ENCODE results near the gene R3HDM1. TPM values are rescaled to one million over a fixed set of nuclear protein-coding genes. Genes with fewer than 3 reads are reported as not detected.

Gene R3HDM1
- total RNA-seq, 4 donors from 2014 or later: 11.1 to 17.5 (median 15.7) TPM

DNA sequence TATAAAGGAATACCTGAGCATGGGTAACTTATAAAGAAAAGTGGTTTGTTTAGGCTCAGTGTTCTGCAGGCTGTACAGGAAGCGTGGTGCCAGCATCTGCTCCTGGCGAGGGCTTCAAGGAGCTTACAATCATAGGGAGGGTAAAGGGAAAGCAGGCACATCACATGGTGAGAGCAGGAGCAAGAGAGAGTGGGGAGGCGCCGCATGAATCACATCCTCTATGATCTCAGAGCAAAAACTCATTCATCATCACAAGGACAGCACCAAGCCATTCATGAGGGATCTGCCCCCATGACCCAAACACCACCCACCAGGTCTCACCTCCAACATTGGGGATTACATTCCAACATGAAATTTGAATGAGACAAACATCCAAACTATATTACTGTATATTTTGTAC, 32.5 kb downstream of the R3HDM1 start:
- no peak for ATAC-seq (ENCODE audit: low FRiP score)
- TF ChIP-seq, protein P1, sequence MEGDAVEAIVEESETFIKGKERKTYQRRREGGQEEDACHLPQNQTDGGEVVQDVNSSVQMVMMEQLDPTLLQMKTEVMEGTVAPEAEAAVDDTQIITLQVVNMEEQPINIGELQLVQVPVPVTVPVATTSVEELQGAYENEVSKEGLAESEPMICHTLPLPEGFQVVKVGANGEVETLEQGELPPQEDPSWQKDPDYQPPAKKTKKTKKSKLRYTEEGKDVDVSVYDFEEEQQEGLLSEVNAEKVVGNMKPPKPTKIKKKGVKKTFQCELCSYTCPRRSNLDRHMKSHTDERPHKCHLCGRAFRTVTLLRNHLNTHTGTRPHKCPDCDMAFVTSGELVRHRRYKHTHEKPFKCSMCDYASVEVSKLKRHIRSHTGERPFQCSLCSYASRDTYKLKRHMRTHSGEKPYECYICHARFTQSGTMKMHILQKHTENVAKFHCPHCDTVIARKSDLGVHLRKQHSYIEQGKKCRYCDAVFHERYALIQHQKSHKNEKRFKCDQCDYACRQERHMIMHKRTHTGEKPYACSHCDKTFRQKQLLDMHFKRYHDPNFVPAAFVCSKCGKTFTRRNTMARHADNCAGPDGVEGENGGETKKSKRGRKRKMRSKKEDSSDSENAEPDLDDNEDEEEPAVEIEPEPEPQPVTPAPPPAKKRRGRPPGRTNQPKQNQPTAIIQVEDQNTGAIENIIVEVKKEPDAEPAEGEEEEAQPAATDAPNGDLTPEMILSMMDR (IDR thresholded peaks at IDR 0.05): no peak
- DNase-seq (ENCODE audit: low spot score): no peak

DNA sequence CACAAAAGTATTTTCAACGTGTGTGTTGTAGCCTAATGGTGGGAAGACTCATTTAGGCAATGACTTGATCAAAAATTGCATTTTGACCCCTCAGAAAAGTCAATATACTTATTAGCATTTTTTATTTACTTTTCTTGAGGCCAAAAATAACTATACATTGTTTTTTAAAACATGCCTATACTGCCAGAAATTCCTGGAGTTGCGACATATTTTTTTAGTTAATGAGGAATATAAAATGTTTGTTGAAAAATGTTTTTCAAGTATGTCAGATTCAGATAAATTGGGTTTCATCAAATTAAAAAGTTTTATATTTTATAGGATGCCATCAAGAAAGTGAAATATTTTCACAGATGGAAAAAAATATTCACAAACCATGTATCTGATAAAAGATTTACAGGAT, 39.6 kb downstream of the R3HDM1 start:
- no peak for DNase-seq (ENCODE audit: low spot score)
- TF ChIP-seq, protein P1 (IDR thresholded peaks at IDR 0.05): no peak
- no peak for ATAC-seq (ENCODE audit: low FRiP score)

DNA sequence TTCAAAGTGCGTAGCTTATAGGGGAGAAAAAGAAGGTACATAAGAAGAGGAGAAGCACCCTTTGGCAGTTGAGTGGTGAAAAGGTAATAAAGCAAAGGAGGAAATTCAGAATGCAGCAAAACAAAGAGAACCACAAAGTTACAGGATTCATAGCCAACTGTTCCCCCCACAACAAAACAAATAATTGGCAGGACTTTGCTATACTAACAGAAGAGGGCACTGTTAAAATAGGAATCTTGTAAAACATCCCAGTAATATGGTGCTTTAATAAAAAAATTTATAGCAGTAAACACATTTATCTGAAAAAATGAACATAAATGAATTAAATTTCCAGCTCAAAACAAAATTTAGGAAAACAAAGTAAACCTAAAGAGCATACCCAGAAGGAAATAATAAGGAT, 42.3 kb downstream of the R3HDM1 start:
- no peak for DNase-seq (ENCODE audit: low spot score)
- TF ChIP-seq, protein P1 (IDR thresholded peaks at IDR 0.05): no peak
- ATAC-seq (ENCODE audit: low FRiP score): no peak

DNA sequence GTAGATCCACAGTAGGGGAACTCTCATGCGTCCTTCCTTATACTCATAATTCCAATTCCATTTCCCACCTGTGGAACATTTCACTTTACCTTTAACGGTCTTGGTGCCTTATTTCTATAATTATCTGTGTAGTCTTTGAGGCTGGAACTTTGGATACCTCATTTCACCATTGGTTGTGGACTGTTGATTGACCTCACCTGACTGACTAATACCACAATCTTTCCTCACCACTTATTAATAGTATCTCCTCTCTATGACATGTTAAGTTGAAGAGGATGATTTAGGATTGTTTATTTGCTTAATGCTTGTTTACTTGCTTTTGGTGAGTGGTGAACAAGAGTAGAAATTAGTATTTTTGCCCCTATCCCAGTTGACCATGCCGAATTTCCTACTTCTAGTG, 50.0 kb downstream of the R3HDM1 start:
- TF ChIP-seq, protein P1 (IDR thresholded peaks at IDR 0.05): no peak
- ATAC-seq (ENCODE audit: low FRiP score) (no peak), DNase-seq (ENCODE audit: low spot score) (no peak)

DNA sequence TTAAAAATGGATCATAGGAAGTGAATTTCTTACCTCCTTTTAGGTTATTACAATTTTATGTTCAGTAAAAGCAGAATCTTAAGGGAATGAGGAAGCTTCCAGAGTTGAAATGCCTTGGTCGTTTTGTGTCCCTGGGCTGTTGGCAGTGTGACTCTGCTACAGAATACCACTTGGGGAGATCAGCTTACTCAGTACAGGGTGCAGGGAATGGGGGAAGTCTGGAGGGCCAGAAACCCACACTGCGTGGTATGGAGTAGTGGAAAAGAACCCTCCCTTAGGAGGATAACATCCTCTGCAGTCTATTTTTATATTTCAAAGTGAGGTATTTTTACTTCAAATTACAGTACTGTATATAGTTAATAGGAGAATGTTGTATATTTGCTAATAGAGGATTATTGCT, 51.1 kb downstream of the R3HDM1 start:
- DNase-seq (ENCODE audit: low spot score): no peak
- no peak for ATAC-seq (ENCODE audit: low FRiP score)
- TF ChIP-seq, protein P1 (IDR thresholded peaks at IDR 0.05): no peak

DNA sequence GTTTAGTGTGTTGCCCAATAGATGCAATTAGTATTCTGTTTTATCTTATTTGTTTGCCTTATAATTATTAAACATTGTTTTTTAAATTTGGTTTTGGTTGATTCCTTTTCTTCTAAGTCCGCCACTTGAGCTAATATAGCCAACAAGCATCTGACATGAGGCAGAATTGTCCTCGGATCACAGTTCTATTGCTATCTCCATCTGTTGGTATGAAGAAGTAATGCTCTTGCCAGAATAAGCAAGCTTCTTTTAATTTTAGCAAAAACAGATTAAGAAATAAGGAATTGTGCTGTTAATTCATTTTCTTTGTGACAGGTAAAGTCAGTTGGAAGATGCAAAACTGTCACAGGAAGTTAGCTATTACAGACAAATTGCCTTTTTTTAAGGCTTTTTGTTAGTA, 54.3 kb downstream of the R3HDM1 start:
- ATAC-seq (ENCODE audit: low FRiP score) (no peak), DNase-seq (ENCODE audit: low spot score) (no peak)
- TF ChIP-seq, protein P1 (IDR thresholded peaks at IDR 0.05): no peak

DNA sequence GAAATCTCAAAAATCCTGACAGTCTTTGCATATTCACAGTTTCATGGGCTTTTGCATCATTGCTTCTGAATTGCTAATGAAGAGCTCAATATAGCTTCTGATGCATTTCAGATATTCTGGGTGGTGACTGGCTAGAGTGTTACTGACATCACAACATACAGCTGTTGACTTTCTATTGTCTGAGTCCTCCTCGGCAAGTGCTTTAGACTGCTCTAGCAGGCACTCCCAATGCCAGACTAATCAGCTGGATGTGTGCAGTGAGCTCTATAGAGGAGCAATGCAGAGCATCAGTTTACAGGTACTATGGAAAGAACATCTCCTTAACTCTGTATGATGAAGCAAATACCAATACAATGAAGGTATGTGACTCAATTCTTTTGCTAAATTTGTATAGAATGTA, 54.9 kb downstream of the R3HDM1 start:
- DNase-seq (ENCODE audit: low spot score) (no peak), ATAC-seq (ENCODE audit: low FRiP score) (no peak)
- TF ChIP-seq, protein P1 (IDR thresholded peaks at IDR 0.05): no peak
